ENCODE results near the gene SLCO1A2. TPM values are rescaled to one million over a fixed set of nuclear protein-coding genes. Genes with fewer than 3 reads are reported as not detected.

Gene SLCO1A2
- total and polyA plus RNA-seq, 7 donors: 0.01 TPM; not detected in 6

DNA sequence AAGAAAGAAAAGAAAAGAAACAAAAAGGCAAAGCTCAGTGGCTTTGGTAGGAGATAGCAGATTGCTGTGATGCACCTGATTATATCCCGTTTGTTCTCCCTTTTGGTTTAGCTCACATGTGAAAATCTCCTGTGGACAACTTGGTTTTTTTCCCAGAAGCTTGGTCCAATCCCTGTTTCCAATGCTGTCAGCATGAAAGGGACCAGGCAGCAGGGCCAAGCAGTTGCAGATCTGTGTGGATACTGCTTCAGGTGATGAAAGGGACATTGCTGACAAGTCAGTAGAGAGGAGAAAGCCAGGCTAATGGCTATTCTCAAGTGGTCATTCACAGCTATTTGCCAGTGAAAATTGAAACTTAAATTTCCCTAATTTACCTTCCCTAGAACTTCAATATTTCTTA is 18.8 kb upstream of the SLCO1A2 start:
- no peaks in the 10 kb centered on the region for H3K4me1 ChIP-seq
- no peaks in the 10 kb centered on the region for H3K27me3 ChIP-seq (ENCODE audit: insufficient read depth in 3 of 3, low read length in 2 of 3)
- no peak overlapping the region for H3K27ac ChIP-seq
- H3K36me3 ChIP-seq (ENCODE audit: insufficient read depth in 1 of 2, low read depth in 1 of 2): no peaks in the 10 kb centered on the region
- H3K4me3 ChIP-seq: no peak overlapping the region
- H3K9me3 ChIP-seq: no peaks in the 10 kb centered on the region
- TF ChIP-seq, protein P1, sequence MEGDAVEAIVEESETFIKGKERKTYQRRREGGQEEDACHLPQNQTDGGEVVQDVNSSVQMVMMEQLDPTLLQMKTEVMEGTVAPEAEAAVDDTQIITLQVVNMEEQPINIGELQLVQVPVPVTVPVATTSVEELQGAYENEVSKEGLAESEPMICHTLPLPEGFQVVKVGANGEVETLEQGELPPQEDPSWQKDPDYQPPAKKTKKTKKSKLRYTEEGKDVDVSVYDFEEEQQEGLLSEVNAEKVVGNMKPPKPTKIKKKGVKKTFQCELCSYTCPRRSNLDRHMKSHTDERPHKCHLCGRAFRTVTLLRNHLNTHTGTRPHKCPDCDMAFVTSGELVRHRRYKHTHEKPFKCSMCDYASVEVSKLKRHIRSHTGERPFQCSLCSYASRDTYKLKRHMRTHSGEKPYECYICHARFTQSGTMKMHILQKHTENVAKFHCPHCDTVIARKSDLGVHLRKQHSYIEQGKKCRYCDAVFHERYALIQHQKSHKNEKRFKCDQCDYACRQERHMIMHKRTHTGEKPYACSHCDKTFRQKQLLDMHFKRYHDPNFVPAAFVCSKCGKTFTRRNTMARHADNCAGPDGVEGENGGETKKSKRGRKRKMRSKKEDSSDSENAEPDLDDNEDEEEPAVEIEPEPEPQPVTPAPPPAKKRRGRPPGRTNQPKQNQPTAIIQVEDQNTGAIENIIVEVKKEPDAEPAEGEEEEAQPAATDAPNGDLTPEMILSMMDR (IDR thresholded peaks at IDR 0.05): no peak
- DNase-seq: no peak
- intact Hi-C loops (cut with DNase I): no loop called here
- WGBS, 3 donors: 4 to 18% (median 12%) methylated on average over 1 of the region's 1 CpG
- no peak for ATAC-seq

DNA sequence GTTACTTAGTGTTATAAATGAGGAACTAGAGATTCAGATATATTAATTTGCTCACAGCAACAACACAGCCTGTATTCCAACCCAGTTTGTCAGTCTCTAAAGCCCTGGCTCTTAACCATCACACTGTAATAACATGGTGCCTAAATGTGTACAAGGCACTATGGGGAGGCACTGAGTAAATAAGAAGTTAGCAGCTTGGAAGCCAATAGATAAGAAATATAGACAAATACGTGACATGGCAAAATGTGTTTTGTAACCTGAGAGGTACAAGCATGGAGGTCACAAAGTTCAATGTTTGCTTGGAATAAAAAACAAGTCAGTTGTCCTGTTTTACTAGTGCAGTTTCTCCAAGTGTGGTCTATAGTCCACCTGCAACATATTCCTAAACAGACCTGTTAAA is 16.3 kb upstream of the SLCO1A2 start:
- Histone ChIP-seq H3K4me3 (no peak overlapping the region), H3K9me3 (no peaks in the 10 kb centered on the region), H3K36me3 (ENCODE audit: insufficient read depth in 1 of 2, low read depth in 1 of 2) (no peaks in the 10 kb centered on the region), H3K4me1 (no peaks in the 10 kb centered on the region), H3K27me3 (ENCODE audit: insufficient read depth in 3 of 3, low read length in 2 of 3) (no peaks in the 10 kb centered on the region), H3K27ac (no peak overlapping the region)
- intact Hi-C loops (cut with DNase I): no loop called here
- ATAC-seq: no peak
- 35 to 51% (median 39%) methylated on average over 1 of the region's 1 CpG for WGBS, 3 donors
- TF ChIP-seq, protein P1 (IDR thresholded peaks at IDR 0.05): no peak
- no peak for DNase-seq

DNA sequence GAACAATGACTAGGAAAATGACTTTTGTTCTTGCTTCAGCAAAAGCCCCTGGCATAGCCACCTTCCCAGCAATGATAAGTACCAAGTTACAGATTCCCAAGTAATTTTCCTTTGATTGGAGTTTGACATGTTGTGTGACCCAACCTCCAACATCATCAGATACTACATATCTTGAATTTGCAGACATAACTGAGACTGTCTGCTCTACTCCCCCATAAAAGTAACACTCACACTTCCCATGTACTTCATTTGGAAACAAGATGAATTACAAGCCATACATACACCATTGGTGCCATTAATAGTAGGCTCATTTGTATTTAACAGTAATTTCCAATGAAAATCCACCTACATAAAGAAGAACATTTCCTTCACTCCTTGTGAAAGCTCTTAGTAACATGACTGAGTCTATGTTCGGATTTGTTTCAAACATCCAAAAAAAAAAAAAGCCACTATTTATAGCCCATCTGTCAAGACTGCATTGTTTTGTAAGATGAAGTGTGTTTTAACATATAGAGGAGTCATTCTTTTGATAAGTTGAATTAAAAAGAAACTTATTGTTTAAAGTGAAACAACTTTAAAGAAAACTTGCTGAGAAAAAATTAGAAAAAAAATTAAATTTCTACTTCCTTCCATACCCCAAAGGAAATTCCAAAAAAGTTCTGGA is 12.0 kb upstream of the SLCO1A2 start:
- TF ChIP-seq, protein P1 (IDR thresholded peaks at IDR 0.05): no peak
- 25 to 35% (median 26%) methylated on average over 1 of the region's 1 CpG for WGBS, 3 donors
- Histone ChIP-seq H3K9me3 (no peaks in the 10 kb centered on the region), H3K27ac (no peak overlapping the region), H3K4me3 (no peak overlapping the region), H3K36me3 (ENCODE audit: insufficient read depth in 1 of 2, low read depth in 1 of 2) (no peaks in the 10 kb centered on the region), H3K4me1 (no peaks in the 10 kb centered on the region), H3K27me3 (ENCODE audit: insufficient read depth in 3 of 3, low read length in 2 of 3) (no peaks in the 10 kb centered on the region)
- DNase-seq (no peak), ATAC-seq (no peak)
- intact Hi-C loops (cut with DNase I): no loop called here

DNA sequence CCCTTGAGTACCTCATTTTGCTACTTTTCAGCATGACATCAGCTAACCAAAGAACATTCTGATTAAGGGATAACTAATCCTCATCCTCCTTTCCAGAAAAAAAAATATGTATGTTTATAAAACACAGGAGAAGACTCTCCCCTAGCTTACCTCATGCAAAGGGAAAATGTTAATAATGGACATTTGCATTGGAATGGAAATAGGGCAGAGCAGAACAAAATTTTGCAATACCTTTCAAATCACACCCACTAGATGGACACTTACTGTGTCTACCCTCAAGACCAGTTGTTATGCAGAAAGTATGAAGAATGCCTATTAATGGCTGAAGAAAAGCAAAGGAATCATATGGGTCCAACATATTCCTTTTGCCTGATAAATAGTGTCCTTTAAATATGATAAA is 8.9 kb upstream of the SLCO1A2 start:
- Histone ChIP-seq H3K9me3 (no peaks in the 10 kb centered on the region), H3K27me3 (ENCODE audit: insufficient read depth in 3 of 3, low read length in 2 of 3) (no peaks in the 10 kb centered on the region), H3K36me3 (ENCODE audit: insufficient read depth in 1 of 2, low read depth in 1 of 2) (no peaks in the 10 kb centered on the region), H3K27ac (no peak overlapping the region), H3K4me3 (no peak overlapping the region), H3K4me1 (no peaks in the 10 kb centered on the region)
- intact Hi-C loops (cut with DNase I): no loop called here
- ATAC-seq: no peak
- TF ChIP-seq, protein P1 (IDR thresholded peaks at IDR 0.05): no peak
- no peak for DNase-seq

DNA sequence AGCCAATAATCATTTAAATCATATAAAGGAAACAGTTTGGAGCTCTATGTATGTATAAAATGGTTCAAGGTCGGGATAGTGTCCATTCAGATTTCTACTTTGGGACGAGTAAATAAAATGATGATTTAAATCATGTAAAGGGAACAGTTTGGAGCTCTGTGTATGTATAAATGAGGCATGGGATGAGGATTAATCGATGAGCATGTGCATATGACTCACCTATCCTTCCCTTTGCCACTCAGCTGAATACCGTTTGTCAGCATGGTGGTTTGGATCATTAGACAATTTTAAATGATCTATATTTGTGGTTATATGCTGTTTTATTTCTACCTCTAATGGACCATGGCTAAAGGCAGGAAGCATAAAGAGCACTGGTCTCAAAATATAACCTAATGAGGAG is 7.1 kb upstream of the SLCO1A2 start:
- no peak for DNase-seq
- WGBS, 3 donors: 73 to 80% (median 76%) methylated on average over 4 of the region's 4 CpGs
- no peaks in the 10 kb centered on the region for H3K36me3 ChIP-seq (ENCODE audit: insufficient read depth in 1 of 2, low read depth in 1 of 2)
- TF ChIP-seq, protein P1 (IDR thresholded peaks at IDR 0.05): no peak
- ATAC-seq: no peak
- H3K27me3 ChIP-seq (ENCODE audit: insufficient read depth in 3 of 3, low read length in 2 of 3): no peaks in the 10 kb centered on the region
- no peaks in the 10 kb centered on the region for H3K4me1 ChIP-seq
- intact Hi-C loops (cut with DNase I): no loop called here
- no peak overlapping the region for H3K27ac ChIP-seq
- no peak overlapping the region for H3K4me3 ChIP-seq
- H3K9me3 ChIP-seq: no peaks in the 10 kb centered on the region
